Endothelial cell (in vitro differentiated cells): Measurements from ENCODE around the gene CASP7. TPM values are rescaled to one million over a fixed set of nuclear protein-coding genes. Genes with fewer than 3 reads are reported as not detected.

Experiments
- DNase-seq: peaks from one replicate; pipeline ENCODE4 v3.0.0; 2021; ENCODE audit warnings: low spot score
- H3K27ac Mint-ChIP-seq: one replicate; pipeline ENCODE4 v1.8.0; 2021; ENCODE audit warnings: mixed read lengths, inconsistent platforms; ENCODE audit not compliant: unreplicated experiment
- H3K27me3 Mint-ChIP-seq: one replicate; pipeline ENCODE4 v1.8.0; 2021; ENCODE audit warnings: mild to moderate bottlenecking, moderate library complexity, mixed read lengths, inconsistent platforms; ENCODE audit not compliant: unreplicated experiment
- H3K36me3 Mint-ChIP-seq: one replicate; pipeline ENCODE4 v1.8.0; 2021; ENCODE audit warnings: mild to moderate bottlenecking, low read depth, mixed read lengths, inconsistent platforms; ENCODE audit not compliant: unreplicated experiment
- H3K4me1 Mint-ChIP-seq: one replicate; pipeline ENCODE4 v1.8.0; 2021; ENCODE audit warnings: mild to moderate bottlenecking, mixed read lengths, inconsistent platforms; ENCODE audit not compliant: unreplicated experiment
- H3K4me3 Mint-ChIP-seq: one replicate; pipeline ENCODE4 v1.8.0; 2021; ENCODE audit warnings: mild to moderate bottlenecking, mixed read lengths, inconsistent platforms; ENCODE audit not compliant: unreplicated experiment
- H3K9me3 Mint-ChIP-seq: one replicate; pipeline ENCODE4 v1.8.0; 2021; ENCODE audit warnings: mixed read lengths, inconsistent platforms; ENCODE audit not compliant: unreplicated experiment
- total RNA-seq: library from RNA; stranded (reverse); fragmentation: NEBNext Ultra II Directional; extraction: Animal tissue kit (Norgen Biotek cat#: 25700); gene quantifications from one replicate; pipeline ENCODE4 v1.2.1, GENCODE V29; 2021; ENCODE audit not compliant: unreplicated experiment
- TF ChIP-seq, protein P1 (sequence below): fragments of 200-600 bp; sonication (generic); IDR thresholded peaks from one replicate; pipeline ENCODE4 v1.5.0; 2021; ENCODE audit warnings: antibody characterized with exemption; ENCODE audit not compliant: unreplicated experiment

The CASP7 gene
- total RNA-seq, 1 donor from 2014 or later, result 11.9 TPM

DNA sequence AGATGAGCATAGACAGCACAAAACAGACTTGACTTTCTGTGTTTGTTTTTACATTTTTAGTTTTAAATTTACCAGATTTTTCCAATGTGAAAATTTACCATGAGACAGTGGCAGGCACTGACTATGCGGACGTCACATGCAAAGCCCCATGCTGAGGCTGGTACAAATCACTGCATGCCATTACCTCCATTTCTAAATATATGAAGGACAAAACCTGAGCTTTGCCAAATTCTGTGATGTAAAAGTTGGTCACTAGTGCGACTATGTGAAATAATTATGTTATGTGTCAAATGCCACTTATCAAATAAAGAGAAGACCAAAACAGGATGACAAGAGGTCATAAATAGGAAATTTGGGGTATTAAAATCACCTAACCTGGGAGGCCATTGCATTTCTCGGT, 38.0 kb upstream of the CASP7 start:
- no peaks in the 10 kb centered on the region for H3K27me3 Mint-ChIP-seq
- no peak overlapping the region for H3K4me3 Mint-ChIP-seq
- TF ChIP-seq, protein P1, sequence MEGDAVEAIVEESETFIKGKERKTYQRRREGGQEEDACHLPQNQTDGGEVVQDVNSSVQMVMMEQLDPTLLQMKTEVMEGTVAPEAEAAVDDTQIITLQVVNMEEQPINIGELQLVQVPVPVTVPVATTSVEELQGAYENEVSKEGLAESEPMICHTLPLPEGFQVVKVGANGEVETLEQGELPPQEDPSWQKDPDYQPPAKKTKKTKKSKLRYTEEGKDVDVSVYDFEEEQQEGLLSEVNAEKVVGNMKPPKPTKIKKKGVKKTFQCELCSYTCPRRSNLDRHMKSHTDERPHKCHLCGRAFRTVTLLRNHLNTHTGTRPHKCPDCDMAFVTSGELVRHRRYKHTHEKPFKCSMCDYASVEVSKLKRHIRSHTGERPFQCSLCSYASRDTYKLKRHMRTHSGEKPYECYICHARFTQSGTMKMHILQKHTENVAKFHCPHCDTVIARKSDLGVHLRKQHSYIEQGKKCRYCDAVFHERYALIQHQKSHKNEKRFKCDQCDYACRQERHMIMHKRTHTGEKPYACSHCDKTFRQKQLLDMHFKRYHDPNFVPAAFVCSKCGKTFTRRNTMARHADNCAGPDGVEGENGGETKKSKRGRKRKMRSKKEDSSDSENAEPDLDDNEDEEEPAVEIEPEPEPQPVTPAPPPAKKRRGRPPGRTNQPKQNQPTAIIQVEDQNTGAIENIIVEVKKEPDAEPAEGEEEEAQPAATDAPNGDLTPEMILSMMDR, result no peak
- H3K4me1 Mint-ChIP-seq, result peaks cover 5% of the 10 kb centered on the region
- H3K27ac Mint-ChIP-seq, result no peak overlapping the region
- no peak for DNase-seq
- no peaks in the 10 kb centered on the region for H3K9me3 Mint-ChIP-seq
- no peaks in the 10 kb centered on the region for H3K36me3 Mint-ChIP-seq

DNA sequence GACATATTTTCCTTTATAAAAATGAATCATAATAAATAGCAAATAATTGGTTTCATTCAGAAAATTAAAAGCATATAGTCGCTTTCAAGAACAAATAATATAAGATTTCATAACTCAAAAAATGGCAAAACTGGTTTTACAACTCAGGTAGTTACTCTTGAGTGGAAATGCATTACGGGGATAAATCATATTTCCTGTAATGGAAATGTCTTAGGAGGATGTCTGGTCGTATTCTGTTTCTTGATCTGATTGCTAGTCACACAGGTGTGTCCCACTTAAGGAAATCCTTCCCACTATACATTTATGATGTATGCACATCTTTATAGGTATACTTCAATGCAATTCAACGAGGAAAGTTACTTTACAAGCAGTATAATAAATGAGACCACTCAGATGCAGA, 36.5 kb upstream of the CASP7 start:
- no peaks in the 10 kb centered on the region for H3K9me3 Mint-ChIP-seq
- H3K4me3 Mint-ChIP-seq, result no peak overlapping the region
- H3K36me3 Mint-ChIP-seq, result no peaks in the 10 kb centered on the region
- H3K4me1 Mint-ChIP-seq, result peaks cover 5% of the 10 kb centered on the region
- H3K27me3 Mint-ChIP-seq, result peaks cover 3% of the 10 kb centered on the region
- DNase-seq, result no peak
- no peak overlapping the region for H3K27ac Mint-ChIP-seq
- TF ChIP-seq, protein P1, result no peak

DNA sequence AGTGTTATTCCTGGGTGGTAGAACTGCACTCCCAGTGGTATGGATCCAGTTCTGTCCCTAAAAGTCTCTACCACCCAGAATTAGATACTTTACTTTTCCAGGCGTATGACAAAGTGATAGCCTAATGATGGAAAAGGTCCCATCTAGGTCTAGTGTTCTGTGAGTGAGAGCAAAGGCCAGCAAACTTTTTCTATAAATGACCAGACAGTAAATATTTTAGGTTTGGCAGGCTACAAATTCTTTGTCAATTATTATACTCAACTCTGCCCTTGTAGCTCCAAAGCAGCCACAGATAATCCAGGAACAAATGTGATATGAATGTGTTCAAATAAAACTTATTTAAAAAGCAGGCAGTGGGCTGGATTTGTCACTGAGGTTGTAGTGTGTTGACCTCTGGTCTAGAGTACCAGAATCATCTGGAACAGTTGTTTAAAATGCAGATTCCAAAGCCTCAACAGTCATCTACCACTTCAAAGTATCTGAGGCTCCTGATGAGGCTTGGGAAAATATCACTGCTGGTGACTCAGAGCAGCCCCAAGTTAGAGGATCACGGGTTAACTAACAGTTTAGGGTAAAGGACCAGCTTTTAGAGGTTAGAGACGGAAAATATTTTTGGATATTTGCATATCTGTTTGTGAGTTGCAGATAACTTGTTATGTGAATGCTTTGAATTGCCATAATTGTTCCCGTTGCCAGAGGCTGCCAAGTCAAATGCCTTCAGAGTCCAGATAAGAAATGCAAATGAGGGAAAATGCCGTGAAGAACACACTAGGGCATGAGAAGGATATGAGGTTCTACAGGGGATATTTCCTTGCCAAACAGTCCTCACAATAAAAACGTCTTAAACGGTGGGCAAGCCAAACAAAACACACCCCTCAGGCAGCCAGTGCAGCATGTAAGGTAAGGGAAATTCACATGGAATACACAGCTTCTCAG, 35.3 kb upstream of the CASP7 start:
- H3K36me3 Mint-ChIP-seq, result no peaks in the 10 kb centered on the region
- no peak overlapping the region for H3K27ac Mint-ChIP-seq
- DNase-seq, result no peak
- peaks cover 5% of the 10 kb centered on the region for H3K4me1 Mint-ChIP-seq
- no peak overlapping the region for H3K4me3 Mint-ChIP-seq
- H3K27me3 Mint-ChIP-seq, result peaks cover 3% of the 10 kb centered on the region
- H3K9me3 Mint-ChIP-seq, result no peaks in the 10 kb centered on the region
- TF ChIP-seq, protein P1, result no peak

DNA sequence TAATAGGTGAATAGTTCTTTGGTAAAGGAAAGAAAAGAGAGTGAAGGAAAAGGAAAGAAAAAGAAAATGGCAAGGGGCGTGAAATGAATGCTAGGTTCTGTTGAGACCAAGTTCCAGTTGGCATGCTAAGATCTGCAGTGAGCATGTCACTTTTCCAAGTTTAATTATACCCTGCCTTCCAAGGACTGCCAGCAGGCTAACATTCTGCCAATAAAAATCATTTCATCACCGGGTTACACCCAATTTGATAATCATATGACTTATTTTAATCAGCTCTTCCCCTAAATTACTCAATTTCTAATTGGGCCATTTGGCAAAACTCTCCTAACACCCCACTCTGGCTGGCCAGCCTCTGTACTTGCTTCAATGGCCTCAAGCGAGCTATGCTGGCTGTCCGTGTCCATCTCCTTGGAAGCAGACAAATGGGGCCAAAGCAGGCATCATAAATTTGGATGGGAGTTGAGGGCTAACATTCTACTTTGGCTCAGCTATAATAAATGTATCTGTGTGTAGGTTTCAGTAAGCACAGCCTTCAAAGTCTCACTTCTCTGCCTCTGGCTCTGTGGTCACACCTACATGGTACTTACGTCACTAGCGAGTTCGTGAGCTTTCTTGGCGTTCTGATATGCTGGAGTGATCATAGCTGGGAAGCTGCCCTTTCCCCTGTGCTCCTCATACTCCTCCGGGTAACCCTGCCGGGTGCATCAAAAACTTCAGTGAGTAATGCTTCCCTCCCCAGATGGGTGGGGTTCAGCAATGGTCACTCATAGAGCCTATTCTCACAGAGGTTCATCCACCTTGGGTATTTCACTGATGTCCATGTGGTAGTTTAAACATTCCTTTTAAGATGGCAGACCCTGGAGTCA, 33.1 kb upstream of the CASP7 start:
- Mint-ChIP-seq H3K4me1 (no peaks in the 10 kb centered on the region), H3K9me3 (no peaks in the 10 kb centered on the region), H3K36me3 (no peaks in the 10 kb centered on the region), H3K27me3 (peaks cover 3% of the 10 kb centered on the region), H3K4me3 (no peak overlapping the region), H3K27ac (no peak overlapping the region)
- TF ChIP-seq, protein P1, result no peak
- no peak for DNase-seq
